UCSD-AML1 (cell line): ENCODE results near the gene CCNL2.
"Not testable (repeated sequence)": the region's sequence is repeated elsewhere in the genome, so short reads cannot be mapped to it uniquely, and the experiment has no call there.

Source experiments
- DNase-seq: peaks from one replicate; lab custom pipeline; 2025; ENCODE audit not compliant: unreplicated experiment; lab: John Stamatoyannopoulos, UW

The CCNL2 gene

DNA sequence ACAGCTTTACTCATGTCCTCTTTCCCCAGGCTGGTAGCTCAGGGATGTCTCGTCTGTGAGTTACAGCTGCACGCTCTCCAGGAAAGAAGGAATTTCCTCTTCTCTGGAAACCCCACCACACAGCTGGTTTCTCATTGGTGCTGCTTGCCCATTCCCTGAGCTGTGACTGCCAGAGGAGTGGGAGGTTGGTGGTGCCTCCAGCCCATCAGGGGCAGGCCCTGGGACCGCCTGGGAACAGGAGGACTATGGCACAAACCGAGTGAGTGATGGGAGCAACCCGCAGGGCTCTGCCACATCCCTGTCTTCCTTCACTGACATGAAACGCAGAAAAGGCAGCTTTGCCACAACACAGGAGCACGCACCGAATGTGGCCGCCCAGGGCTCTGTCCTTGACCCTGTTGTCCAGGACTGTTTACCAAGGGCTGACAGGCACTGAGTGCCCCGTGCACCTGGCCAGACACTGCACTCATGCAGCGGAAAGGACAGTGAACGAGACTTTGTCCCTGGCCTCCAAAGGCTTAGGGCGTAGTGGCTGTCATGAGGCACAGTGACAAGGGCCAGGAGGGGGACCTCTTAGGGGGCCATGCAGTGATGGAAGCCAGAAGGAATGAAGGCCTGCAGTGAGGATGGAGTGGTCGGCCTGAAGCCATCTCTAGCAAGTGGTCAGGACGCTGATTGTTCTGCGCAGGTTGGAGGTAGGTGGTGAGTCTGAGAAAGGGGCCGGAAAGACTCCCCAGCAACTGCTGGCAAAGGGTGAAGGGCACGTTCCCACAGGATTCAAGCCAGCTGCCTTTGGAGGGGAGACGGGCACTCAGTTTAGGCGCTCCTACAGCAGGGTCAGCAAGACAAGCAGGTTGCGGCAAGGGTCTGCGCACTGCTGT is 1.7 kb upstream of the CCNL2 start:
- no peak for DNase-seq

DNA sequence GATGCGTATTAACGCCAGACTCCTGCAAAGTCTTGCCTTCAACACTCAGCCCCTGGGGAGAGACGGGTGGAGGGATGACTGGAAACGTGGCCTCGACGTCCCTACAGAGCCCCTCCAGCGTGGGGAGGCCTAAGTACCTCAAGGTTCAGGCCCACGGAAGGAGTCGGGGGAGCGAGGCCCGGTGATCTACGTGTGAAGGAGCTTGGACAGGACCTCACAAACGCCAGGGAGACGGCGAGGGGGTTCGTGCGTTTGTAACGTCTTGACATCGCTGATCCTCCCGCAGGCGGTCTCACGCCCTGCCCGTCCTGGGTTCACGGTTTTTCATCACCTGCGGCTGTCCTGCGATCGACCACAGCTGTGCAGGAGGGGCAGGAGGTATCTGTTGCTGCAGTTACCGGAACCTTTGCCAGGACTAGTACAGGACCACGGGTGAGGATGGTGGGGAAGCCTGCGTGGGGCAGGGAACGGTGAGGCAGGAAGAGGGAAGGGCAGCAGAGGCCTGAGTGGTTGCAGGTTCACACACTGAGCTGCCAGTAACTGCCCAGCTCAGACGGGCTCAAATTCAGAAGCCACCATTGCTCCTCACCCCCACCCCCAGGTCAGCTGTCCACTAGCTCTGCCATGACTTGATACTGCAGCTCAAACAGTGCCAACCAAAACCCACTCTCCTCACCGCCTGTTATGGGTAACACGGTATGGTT is 889 bp upstream of the CCNL2 start:
- no peak for DNase-seq

DNA sequence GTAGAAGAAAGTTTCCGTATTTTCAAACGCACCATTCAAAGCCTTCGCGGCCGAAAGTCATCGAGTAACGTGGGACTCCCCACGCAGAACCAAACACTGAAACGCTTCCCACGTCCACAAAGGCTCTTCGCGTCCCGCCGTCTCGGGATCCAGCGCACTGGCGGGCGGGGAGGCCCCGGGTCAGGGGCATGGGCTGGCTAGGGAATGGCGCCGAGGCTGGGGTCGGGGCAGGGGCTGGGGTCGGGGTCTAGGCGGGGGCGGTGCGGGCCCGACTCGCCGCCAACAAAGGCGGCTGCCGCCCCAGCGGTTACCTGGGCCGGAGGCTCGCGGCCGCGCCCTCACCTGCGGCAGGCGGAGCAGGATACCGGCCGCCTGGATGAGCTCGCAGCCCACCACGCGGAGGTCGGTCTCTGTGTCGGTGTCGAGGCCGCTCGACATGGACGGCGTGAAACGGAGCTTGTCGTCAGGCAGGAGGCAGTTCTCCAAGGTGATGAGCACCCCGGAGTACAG is 403 bp downstream of the CCNL2 start:
- no peak for DNase-seq

DNA sequence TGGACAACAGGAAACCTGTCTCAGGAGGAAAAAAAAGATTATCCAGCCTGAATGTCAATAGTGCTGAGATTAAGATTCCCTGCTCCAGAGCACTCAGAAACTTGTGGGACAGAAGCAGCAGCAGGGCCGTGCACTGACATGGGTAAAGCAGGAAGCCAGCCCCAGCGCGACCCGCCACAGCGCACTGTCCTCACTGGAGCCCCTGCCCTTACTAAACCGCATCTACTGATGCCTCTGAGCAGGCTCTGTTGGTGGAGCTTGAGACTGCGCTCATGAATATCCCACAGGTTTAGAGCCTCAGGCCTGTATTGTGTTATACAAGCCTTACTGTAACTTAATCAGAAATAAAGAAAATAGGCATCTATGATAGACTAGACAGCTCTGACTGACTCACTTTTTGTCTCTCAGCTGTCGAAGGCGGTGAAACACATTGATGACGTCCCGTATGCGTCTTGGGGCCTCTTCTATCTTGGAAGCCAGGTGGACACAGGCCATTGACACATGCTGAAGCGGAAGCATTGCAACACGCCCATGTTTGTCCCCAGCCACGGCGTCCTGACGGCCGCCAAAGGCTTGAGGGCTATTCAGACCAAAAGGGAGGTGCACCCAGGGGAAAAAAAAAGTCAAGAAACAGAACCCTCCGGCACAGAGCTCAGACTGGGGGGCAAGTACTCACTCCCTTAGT is 1.2 kb downstream of the CCNL2 start:
- DNase-seq, result no peak

DNA sequence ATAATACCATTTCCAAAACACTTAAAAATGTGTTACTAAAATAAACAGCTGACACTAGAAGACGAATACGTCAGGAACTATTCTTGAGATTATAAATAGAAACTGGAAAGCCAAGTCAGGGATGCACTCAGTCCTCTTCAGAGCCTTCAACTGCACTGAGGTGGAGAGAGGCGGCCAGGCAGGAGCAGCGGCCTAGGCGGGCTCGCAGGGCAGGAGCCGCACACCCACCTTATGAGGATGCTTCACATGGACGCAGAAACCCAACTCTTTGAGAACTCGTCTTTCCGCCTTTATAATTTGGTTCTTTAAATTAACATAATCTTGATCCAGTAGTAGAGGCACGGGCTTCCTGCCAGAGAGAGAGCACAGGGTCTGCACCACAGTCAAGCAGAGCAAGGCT is 4.0 kb downstream of the CCNL2 start:
- DNase-seq, result no peak

DNA sequence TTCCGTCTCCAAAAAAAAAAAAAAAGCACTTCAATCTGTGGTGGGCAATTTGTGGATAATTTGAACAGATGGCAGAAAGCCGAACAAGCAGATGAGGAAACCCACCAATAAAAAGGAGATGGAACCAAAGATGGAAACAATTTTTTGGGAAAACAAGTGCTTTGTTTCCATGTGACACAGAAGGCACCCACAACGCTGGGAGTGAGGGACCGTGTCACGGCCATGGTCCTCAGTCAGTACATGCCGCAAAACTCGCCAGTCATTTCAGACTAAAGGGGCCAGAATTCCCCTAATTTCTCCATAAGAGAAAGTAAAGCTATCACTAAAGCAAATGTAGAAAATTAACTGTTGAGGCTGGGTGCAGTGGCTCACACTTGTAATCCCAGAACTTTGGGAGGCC is 5.0 kb downstream of the CCNL2 start:
- DNase-seq, result no peak

DNA sequence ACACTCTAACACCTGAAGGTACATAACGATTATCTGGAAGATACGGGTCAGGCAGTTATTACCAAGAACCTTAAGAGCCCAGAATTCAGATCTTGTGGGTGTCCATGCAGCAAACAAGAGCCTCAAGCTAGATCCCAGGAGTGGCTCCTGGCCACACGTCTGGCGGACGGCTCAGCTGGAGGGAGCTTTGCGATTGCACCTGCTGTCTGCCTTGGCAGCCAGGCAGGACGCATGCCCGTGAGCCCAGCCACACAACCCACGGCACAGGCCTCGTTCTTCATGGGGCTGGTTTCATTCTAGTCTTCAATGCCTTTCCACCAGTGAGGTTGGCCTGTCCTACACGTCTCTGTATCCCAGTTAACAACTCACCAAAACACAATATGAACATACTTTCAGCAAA is 5.7 kb downstream of the CCNL2 start:
- DNase-seq, result no peak

DNA sequence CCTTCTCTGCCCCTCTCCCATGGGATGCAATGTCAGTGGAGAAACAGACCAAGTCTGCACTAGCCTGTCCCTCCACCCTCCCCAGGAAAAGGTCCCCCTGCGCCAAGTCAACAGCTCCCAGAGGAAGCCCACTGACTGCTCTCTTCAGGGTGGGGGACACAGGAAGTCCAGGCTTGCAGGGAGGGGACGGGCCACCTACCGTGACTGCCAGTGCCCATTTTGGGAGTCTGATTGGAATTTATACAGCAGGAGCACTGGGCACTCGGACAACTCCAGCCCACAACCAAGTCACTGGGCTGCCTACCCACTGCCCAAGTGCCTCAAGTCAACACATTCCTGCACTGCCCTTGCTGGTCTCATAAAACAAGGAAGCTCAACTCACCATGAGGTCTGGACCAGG is 6.1 kb downstream of the CCNL2 start:
- DNase-seq, result no peak

DNA sequence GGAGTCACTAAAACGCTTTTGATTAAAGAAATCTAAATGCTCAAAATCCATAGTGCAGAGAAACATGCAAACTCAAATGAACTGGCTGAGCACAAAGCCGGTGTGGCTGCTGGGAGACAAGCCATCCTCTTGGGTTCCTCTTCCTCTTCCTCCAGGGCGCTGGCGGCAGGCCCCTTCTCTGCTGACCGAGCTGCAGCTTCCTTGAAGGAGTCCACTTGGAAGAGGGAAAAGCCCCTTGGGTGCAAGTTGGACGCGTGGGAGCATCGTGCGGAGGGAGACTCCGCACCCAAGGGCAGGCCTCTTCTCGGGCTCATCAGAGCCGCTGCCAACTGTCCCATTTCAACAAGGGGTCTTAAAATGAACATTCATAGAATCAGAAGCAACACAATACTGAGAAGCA is 7.9 kb downstream of the CCNL2 start:
- no peak for DNase-seq

DNA sequence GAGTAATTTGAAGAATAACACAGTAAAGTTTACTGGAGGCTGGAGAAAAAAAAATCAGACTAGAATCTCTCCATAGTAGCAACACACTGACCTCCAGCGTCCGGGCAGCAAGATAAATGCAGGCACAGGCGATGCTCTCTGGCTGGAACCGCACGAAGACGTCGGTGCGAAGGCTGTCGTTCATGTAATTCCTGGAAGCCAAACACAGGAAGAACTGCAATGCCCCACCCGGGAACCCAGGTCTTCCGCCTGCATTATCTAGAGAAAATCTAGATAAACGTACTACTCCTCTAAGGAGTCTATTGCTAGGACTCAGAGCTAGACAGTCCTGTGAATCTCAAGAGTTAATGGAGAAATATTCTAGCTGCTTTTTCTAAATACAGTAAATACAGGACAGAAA is 8.5 kb downstream of the CCNL2 start:
- DNase-seq, result no peak

DNA sequence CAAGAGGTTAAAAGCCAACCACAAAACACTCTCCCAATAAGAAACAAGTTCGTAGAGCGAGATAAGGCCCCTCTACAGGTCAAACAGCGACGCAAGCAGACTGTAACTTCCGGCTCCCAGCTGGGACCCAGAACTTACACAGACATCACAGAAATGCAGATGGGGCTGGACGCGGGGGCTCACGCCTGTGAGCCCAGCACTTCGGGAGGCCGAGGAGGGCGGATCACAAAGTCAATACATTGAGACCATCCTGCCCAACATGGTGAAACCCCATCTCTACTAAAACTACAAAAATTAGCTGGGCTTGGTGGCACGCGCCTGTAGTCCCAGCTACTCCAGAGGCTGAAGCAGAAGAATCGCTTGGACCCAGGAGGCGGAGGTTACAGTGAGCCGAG is 11.1 kb downstream of the CCNL2 start:
- no peak for DNase-seq

DNA sequence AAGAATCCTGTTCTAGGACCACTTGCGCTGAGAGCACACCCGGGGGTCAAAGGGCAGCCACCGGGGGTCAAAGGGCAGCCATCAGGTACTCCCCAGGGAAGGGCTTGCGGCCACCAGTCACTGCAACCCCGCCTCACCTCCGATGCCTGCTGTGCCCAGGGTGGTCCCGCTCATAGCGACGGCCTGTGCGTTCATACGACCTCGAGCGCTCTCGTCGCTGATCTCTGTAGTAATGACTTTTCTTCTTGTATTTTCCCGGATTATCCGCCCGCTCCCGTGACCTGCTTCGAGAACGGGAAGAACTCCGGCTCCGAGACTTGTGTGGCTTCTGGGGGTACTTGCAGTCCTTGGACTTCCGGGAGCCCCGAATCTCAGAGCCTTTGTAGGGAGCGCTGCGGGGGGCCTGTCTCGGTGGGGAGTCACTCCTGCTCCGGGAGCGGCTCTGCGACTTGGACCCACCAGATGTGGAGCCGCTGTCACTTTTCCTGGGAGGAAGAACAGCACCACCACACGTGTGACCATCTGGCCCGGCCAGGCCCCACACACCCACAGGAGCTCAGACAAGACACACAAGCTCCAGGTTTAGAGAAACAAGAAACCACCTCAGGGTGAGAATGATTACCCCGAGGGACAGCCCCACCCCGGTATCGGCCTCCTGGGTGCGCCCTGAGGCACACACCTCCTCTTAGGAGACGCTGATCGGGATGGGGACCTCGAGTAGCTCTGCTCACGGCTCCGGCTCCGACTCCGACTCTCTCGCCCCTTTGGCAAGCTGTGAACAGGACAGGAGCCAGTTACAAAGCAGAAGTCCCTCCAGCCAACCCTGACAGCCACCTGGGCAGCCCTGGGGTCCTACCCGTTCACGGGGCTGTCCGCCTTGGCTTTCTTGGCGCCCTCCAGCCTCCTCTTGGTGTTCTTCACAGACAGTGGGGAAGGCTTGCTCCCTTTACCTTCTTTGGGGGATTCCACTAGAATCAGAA is 11.7 kb downstream of the CCNL2 start:
- no peak for DNase-seq

DNA sequence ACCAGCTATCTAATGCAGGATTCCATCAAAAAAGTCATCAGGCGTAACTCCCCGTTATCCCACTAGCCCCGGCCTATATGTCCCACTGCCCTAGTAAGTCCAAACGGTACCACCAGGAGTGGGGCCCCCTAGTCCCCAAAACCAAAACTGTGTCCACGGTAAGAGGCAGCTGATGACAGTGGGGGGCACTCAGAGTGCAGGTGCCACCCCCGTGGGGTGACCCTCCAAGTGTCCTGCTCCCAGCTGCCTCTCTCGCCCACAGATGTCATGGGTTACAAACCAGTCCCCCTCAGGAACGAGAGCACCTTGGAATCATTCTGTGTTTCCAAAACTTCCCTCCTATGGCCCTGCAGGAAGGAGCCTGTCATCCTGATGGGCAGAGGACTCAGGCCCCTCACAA is 13.2 kb downstream of the CCNL2 start:
- DNase-seq, result no peak

DNA sequence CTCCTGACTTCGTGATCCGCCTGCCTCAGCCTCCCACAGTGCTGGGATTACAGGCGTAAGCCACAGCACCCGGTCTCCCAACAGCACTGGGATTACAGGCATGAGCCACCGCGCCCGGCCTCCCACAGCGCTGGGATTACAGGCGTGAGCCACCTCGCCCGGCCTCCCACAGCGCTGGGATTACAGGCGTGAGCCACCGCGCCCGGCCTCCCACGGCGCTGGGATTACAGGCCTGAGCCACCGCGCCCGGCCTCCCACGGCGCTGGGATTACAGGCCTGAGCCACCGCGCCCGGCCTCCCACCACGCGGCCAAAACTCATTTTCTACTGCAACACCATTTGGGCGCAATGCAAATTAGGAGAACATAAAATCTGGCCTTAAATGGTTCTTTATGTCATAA is 13.8 kb downstream of the CCNL2 start:
- DNase-seq, result not testable (repeated sequence)

DNA sequence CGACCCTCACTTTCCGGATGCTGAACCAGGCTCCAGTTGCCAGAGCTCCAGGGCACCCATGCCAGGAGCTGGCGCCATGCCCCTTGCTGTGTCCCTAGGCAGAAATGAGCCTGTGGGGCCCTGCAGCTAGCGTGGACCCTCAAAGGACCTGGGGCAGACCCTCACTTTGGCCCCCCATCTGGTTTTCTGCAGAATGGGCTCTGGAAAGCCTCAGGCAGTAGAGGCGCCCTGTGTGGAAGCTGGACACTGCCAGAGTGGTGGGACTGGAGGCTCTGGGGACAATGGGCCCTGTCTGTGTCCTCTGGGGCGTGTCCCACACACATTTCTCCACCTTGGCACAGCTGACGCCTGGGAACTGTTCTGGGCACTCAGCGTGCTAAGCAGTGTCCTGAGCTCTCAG is 17.8 kb downstream of the CCNL2 start:
- no peak for DNase-seq

DNA sequence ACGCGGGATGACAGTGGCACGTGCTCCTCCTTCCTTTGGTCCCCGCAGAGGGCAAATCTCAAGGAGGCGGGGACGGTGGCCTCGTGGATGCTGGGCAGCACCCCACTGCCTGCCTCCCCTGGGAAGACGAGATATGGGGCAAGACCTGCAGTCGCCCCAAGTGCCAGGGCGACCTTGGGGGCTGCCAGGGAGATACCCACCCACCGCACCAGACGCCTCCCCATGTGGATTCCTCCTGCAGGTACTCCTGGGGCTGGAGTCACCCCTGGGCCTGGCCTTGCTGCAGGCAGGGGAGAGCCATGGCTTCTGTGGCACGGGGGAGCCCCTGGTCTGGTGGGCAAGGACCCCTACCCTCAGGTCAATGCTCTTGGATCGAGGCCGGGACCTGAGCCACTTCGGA is 18.3 kb downstream of the CCNL2 start:
- DNase-seq, result no peak

DNA sequence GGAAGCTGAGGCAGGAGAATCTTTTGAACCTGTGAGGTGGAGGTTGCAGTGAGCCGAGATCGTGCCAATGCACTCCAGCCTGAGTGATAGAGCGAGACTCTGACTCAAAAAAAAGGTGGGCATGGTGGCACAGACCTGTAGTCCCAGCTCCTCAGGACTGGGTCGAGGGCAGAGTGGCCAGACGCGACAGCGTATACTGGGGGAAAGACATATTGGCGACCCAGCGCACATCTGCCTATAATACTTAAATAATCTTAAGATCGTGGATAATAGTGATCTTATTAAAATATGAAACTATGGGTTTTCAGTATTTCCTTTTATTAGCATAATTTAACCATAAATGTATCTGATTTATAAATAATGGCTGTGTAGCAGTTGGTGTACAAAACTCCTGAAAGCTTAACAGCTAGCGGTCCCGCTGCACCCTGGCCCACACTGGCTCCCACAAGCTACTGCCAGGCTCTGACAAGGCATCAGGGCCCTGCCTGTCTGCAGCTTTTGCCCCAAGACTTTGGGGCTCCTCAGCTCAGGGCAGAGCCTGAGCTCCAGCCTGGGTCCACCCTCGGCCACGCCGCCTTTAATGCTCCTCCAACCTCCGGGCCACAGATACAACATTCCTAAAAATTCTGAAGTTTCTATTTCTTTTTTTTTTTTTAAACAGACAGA is 21.5 kb downstream of the CCNL2 start:
- no peak for DNase-seq

DNA sequence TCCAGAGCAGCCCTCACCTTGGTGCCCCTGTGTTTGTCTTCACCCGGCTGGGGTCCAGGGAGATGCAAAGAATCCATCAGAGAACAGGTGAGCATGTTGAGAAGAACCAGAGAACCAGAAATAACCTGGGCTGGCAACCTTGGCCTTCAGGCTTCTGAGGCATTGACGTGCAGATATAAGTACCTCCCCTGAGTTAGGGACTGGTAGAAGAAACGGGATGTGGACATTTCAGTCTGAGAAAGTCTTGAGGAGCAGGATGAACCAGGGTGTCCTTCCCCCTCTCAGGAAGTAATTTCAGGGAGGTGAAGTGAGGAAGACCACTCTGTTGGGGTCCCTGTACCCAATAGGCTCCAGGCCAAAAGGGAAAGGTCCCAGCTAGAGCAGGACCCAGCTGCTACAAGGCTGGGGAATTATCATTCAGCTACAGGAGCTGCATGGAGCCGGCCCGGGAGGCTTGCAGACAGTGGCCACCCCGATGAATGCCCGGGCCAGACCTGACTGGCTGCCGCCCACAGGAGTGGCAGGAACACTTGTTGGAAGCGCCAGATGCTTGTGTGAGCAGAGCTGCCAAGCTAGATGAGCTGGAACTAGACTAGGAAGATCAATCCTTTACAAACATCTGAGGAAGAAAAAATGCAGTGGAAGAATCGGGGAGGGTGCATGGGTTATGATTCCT is 22.4 kb downstream of the CCNL2 start:
- DNase-seq, result no peak

DNA sequence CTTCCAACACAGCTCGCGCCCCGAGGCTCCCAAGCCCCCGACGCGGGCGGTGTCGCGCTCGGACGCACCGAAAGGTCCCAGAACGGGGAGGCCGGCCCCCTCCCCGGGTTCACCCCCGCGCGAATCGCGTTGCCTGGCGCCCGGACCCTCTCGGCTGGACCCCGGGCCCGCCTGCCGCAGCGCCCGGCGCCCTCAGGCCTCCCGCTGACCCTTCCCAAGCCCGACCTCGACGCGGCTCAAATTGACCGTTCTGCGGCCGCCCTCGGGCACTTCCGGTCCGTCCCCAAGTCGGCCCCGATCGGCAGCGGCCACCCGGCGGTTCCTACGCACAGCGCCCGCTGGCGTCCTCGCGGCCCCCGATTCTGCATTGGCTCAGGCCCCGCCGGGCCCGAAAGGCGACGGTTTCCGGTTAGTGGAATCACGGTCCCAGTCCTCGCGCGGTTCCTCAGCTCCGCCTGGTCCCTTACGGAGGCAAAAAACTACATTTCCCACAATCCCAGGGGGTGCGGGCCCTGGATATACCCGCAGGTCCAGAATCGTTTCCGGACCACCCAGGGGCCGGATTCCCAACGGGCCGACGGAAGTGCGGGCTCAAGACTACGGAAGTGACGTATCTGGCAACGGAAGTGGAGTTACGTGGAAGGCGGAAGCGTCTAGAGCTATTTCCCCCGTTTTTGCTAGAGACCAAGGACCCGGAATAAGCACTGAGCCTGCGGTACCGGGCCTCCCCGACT is 24.0 kb downstream of the CCNL2 start, which contains the start of gene AURKAIP1:
AURKAIP1 (minus strand) TSS at position 279 of the 734 bp plus-strand sequence. CDS start 451 bp downstream, outside the sequence.
- peak; percentile 99 for DNase-seq
